Sigmoid colon (tissue), 7 donors: ENCODE data around the gene CELF1. TPM values are rescaled to one million over a fixed set of nuclear protein-coding genes. Genes with fewer than 3 reads are reported as not detected.

ENCODE experiments used
- DNase-seq: peaks from one replicate; pipeline ENCODE4 v3.0.0-alpha.2; 2019
- H3K27ac ChIP-seq, 4 donors: fragments of 200-600 bp; sonication (generic); one replicate each; pipeline ENCODE4 v1.5.1; 2016 to 2019; ENCODE audit warnings: mild to moderate bottlenecking in 1 of 4
- H3K27me3 ChIP-seq, 3 donors: fragments of 200-600 bp; sonication (generic); one replicate each; pipeline ENCODE4 v1.5.1; 2019; ENCODE audit warnings: mild to moderate bottlenecking in 1 of 3
- H3K36me3 ChIP-seq, 4 donors: fragments of 200-600 bp; sonication (generic); one replicate each; pipeline ENCODE4 v1.5.1; 2016 to 2019
- H3K4me1 ChIP-seq, 4 donors: fragments of 200-600 bp; sonication (generic); one replicate each; pipeline ENCODE4 v1.5.1; 2017 to 2019
- H3K4me3 ChIP-seq, 4 donors: fragments of 200-600 bp; sonication (generic); one replicate each; pipeline ENCODE4 v1.5.1; 2017 to 2019; ENCODE audit warnings: mild to moderate bottlenecking in 2 of 4, moderate library complexity in 1 of 4
- H3K9me3 ChIP-seq, 4 donors: fragments of 200-600 bp in 3 of 4; sonication (generic) in 3 of 4; one replicate each; pipeline versions ENCODE4 v1.5.1 to v1.6.1; 2013 to 2019
- EP300 ChIP-seq, 4 donors: sonication (generic); formaldehyde crosslinking; IDR thresholded peaks; one replicate each; pipeline ENCODE4 v1.6.1; 2017; ENCODE audit warnings: antibody characterized with exemption in 4 of 4
- POLR2A ChIP-seq, 2 donors: fragments of 450-650 bp; IDR thresholded peaks; one replicate each; pipeline ENCODE4 v1.6.1; 2016; ENCODE audit warnings: antibody characterized with exemption in 2 of 2, mild to moderate bottlenecking in 2 of 2, moderate library complexity in 2 of 2
- POLR2AphosphoS5 ChIP-seq, 4 donors: sonication (generic); formaldehyde crosslinking; IDR thresholded peaks; one replicate each; pipeline ENCODE4 v1.6.1; 2017; ENCODE audit warnings: antibody characterized with exemption in 4 of 4
- WGBS, 2 donors: extraction: QIAGEN DNeasy Blood & Tissue Kit; methylation state at CpG; one replicate each; pipeline ENCODE4 v1.1.7; 2013; 5-methylcytosine and 5-hydroxymethylcytosine counted together
- intact Hi-C: fragments of 100-400 bp; cut with DNase I; formaldehyde crosslinking; loops from one replicate; pipeline ENCODE4 v1.15.1; 2023
- polyA plus RNA-seq, 3 donors: library from polyadenylated mRNA; stranded (reverse); fragments of 200-250 nt; gene quantifications; one replicate each; pipeline ENCODE4 v1.2.3, GENCODE V29; 2013
- total RNA-seq, 4 donors: library from RNA; depleted of rRNA; stranded (reverse); fragments of >200 nt; gene quantifications; one replicate each; pipeline ENCODE4 v1.1.0, GENCODE V29; 2016
- TF ChIP-seq, protein P1 (sequence below), 4 experiments: fragments of 450-650 bp in 3 of 4; fragments of 200-600 bp in 1 of 4; IDR thresholded peaks; one replicate each; pipeline ENCODE4 v1.5.1; 2016 to 2019; ENCODE audit warnings: antibody characterized with exemption in 4 of 4, mild to moderate bottlenecking in 3 of 4, moderate library complexity in 2 of 4
- donor health status: healthy with polysubstance abuse.
- donor health status: Bipolar disorder and iron deficiency.
- donor health status: healthy.

CELF1 gene
- total and polyA plus RNA-seq, 7 donors: 9.0 to 188 (median 87.2) TPM

DNA sequence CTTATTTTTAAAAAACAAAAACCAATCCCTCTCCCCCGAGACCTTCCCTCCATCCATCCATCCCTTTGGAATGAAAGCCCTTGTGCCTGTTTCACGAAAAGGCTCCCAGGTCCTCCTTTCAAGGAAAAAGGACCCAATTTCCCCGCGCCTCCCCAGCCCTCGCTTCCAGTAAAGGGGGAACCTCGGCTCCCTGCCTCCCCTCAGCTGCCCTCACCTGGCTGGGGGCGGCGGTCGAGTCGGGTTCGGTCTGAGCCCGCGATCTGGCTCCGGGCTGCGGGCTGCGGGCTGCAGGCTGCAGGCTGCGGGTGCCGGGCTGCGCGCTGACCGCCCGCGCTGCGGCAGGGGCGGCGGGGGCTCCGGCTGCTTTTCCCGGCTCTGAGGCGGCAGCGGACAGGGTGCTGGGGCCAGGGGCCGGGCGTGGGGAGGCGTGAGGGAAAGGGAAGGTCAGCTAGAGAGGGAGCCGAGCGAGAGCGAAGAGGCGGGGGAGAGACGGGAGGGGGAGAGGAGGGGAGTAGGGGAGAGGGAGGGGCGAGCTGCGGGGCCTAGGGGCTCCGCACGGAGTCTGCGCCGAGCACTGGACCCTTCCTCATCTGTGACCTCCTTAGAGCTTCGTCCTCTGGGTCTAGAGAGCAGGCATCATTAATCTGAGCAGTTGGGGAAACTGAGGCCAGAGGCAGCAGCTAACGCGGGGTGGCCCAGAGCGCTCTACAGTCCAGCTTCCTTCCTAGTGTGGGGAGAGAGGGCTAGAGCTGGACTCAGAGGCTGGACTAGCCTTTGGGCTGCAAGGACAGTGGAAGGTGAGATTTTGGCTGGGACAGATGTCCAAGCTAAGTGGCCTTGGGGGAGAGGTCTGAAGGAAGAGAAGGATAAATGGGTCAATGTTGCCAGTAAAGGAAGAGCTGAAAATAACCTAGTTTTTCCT lies 41.3 kb upstream of the CELF1 start, which contains the start of gene C1QTNF4:
C1QTNF4 (minus strand) TSS at position 478 of the 922 bp plus-strand sequence. CDS start 3,601 bp downstream, outside the sequence.
- H3K27me3 ChIP-seq: peaks cover 15 to 58% (median 50%) of the 10 kb centered on the region in 3 donors

GRCh38 chr11:47593492-47593933 lies 40.6 kb upstream of the CELF1 start:
- intact Hi-C loops: no loop called here
- DNase-seq: no peak
- WGBS, 2 donors: 7 to 11% methylated on average over 6 of the region's 6 CpGs
- no peak overlapping the region for H3K27ac ChIP-seq
- no peaks in the 10 kb centered on the region for H3K9me3 ChIP-seq
- no peak for TF ChIP-seq POLR2AphosphoS5 (IDR thresholded peaks at IDR 0.05)
- TF ChIP-seq EP300 (IDR thresholded peaks at IDR 0.05): no peak
- TF ChIP-seq POLR2A (IDR thresholded peaks at IDR 0.05): no peak
- TF ChIP-seq, protein P1, sequence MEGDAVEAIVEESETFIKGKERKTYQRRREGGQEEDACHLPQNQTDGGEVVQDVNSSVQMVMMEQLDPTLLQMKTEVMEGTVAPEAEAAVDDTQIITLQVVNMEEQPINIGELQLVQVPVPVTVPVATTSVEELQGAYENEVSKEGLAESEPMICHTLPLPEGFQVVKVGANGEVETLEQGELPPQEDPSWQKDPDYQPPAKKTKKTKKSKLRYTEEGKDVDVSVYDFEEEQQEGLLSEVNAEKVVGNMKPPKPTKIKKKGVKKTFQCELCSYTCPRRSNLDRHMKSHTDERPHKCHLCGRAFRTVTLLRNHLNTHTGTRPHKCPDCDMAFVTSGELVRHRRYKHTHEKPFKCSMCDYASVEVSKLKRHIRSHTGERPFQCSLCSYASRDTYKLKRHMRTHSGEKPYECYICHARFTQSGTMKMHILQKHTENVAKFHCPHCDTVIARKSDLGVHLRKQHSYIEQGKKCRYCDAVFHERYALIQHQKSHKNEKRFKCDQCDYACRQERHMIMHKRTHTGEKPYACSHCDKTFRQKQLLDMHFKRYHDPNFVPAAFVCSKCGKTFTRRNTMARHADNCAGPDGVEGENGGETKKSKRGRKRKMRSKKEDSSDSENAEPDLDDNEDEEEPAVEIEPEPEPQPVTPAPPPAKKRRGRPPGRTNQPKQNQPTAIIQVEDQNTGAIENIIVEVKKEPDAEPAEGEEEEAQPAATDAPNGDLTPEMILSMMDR (IDR thresholded peaks at IDR 0.05): no peak
- peaks cover 15 to 58% (median 50%) of the 10 kb centered on the region in 3 donors for H3K27me3 ChIP-seq
- H3K4me1 ChIP-seq: peaks cover 0 to 28% (median 19%) of the 10 kb centered on the region in 4 donors
- no peaks in the 10 kb centered on the region for H3K36me3 ChIP-seq
- no peak overlapping the region for H3K4me3 ChIP-seq

More for the DNA sequence above, 41.3 kb upstream of the CELF1 start, which contains the start of gene C1QTNF4:
- TF ChIP-seq POLR2AphosphoS5 (IDR thresholded peaks at IDR 0.05): no peak
- no peak for TF ChIP-seq POLR2A (IDR thresholded peaks at IDR 0.05)
- no peak for TF ChIP-seq EP300 (IDR thresholded peaks at IDR 0.05)
- TF ChIP-seq, protein P1 (IDR thresholded peaks at IDR 0.05): no peak
- intact Hi-C loops: no loop called here
- peaks cover 0 to 26% (median 17%) of the 10 kb centered on the region in 4 donors for H3K4me1 ChIP-seq
- H3K27ac ChIP-seq: no peak within 1 kb of the TSS
- peak within 1 kb of the TSS in 3 of 4 donors; percentile 25 to 30 (median 29) for H3K4me3 ChIP-seq
- H3K36me3 ChIP-seq: no peaks in the 10 kb centered on the region
- no peaks in the 10 kb centered on the region for H3K9me3 ChIP-seq
- whole genome bisulfite sequencing, 2 donors: 4% methylated on average over 48 of the region's 48 CpGs
- no peak for DNase-seq

DNA sequence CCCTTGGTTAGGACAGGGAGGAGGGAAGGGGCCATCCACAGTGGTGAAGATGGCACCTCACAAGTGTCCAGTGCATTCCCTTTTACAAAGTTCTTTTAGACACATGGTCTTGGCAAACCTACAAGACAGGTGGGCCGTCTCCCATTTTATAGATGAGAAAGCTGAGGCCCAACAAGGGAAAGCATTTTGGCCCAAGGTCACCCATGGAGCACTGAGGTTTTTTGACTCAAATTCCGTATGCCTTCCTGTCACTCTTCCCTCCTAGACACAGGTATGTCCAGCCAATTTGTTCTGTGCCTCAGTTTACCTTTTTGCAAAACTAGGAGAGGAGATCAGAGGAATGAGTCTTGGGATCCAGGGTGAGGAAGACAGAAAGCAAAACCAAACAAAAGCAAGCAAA lies 40.0 kb upstream of the CELF1 start:
- Histone ChIP-seq H3K36me3 (no peaks in the 10 kb centered on the region), H3K27me3 (peaks cover 15 to 58% (median 50%) of the 10 kb centered on the region in 3 donors), H3K4me3 (no peak overlapping the region), H3K27ac (no peak overlapping the region), H3K4me1 (peaks cover 0 to 28% (median 19%) of the 10 kb centered on the region in 4 donors), H3K9me3 (no peaks in the 10 kb centered on the region)
- no peak for DNase-seq
- WGBS, 2 donors: 68 to 71% methylated on average over 2 of the region's 2 CpGs
- intact Hi-C loops: no loop called here
- no peak for TF ChIP-seq POLR2AphosphoS5 (IDR thresholded peaks at IDR 0.05)
- TF ChIP-seq, protein P1 (IDR thresholded peaks at IDR 0.05): no peak
- no peak for TF ChIP-seq POLR2A (IDR thresholded peaks at IDR 0.05)
- no peak for TF ChIP-seq EP300 (IDR thresholded peaks at IDR 0.05)

GRCh38 chr11:47592251-47592650 lies 39.3 kb upstream of the CELF1 start:
- Histone ChIP-seq H3K27ac (no peak overlapping the region), H3K9me3 (no peaks in the 10 kb centered on the region), H3K27me3 (peaks cover 15 to 58% (median 50%) of the 10 kb centered on the region in 3 donors), H3K36me3 (no peaks in the 10 kb centered on the region), H3K4me3 (no peak overlapping the region), H3K4me1 (peaks cover 0 to 28% (median 19%) of the 10 kb centered on the region in 4 donors)
- intact Hi-C loops: no loop called here
- 59 to 77% methylated on average over 4 of the region's 4 CpGs for WGBS, 2 donors
- no peak for DNase-seq
- TF ChIP-seq POLR2AphosphoS5 (IDR thresholded peaks at IDR 0.05) (no peak), POLR2A (IDR thresholded peaks at IDR 0.05) (no peak), EP300 (IDR thresholded peaks at IDR 0.05) (no peak)
- TF ChIP-seq, protein P1 (IDR thresholded peaks at IDR 0.05): no peak
